ENCODE data around the gene P3H2. TPM values are rescaled to one million over a fixed set of nuclear protein-coding genes. Genes with fewer than 3 reads are reported as not detected.

P3H2 gene
- polyA plus RNA-seq, 10 donors = 35.5 to 71.9 (median 49.6) TPM

- DNase-seq = no peak
These were observed 95.8 kb downstream of the P3H2 start for GRCh38 chr3:190024912-190025311.

GRCh38 chr3:190019844-190020243 is 100.9 kb downstream of the P3H2 start:
- DNase-seq = no peak

- no peak for DNase-seq
These were observed 101.7 kb downstream of the P3H2 start for GRCh38 chr3:190019006-190019405.

GRCh38 chr3:190018460-190018859 is 102.2 kb downstream of the P3H2 start:
- no peak for DNase-seq

- DNase-seq = peak in 2 of 3 donors; percentile 74 to 77
These were observed 103.0 kb downstream of the P3H2 start for GRCh38 chr3:190017521-190018288.

GRCh38 chr3:190016966-190017365 is 103.7 kb downstream of the P3H2 start:
- no peak for DNase-seq

- DNase-seq = no peak
These were observed 105.8 kb downstream of the P3H2 start for GRCh38 chr3:190014940-190015339.

- DNase-seq = no peak
These were observed 106.5 kb downstream of the P3H2 start for GRCh38 chr3:190013943-190014924.

- DNase-seq = no peak
These were observed 107.9 kb downstream of the P3H2 start for GRCh38 chr3:190012784-190013183.

- DNase-seq = peak in 1 of 3 donors; percentile 72
These were observed 108.3 kb downstream of the P3H2 start for GRCh38 chr3:190012314-190012782.

- no peak for DNase-seq
These were observed 110.2 kb downstream of the P3H2 start for GRCh38 chr3:190010486-190010885.

- no peak for DNase-seq
These were observed 111.1 kb downstream of the P3H2 start for GRCh38 chr3:190009614-190010013.

GRCh38 chr3:190008432-190008831 is 112.3 kb downstream of the P3H2 start:
- DNase-seq = peak in 1 of 3 donors; percentile 55

- DNase-seq = peak in 1 of 3 donors; percentile 14
These were observed 115.2 kb downstream of the P3H2 start for GRCh38 chr3:190005343-190006113.

- DNase-seq = no peak
These were observed 116.0 kb downstream of the P3H2 start for GRCh38 chr3:190004656-190005055.

GRCh38 chr3:190003681-190004123 is 117.0 kb downstream of the P3H2 start:
- DNase-seq = peak in 1 of 3 donors; percentile 67

- DNase-seq = peak in 1 of 3 donors; percentile 68
These were observed 117.6 kb downstream of the P3H2 start for GRCh38 chr3:190003068-190003467.

- DNase-seq = peak in 1 of 3 donors; percentile 74
These were observed 119.3 kb downstream of the P3H2 start for GRCh38 chr3:190001426-190001825.

- peak in 1 of 3 donors; percentile 62 for DNase-seq
These were observed 119.9 kb downstream of the P3H2 start for GRCh38 chr3:190000861-190001196.

- no peak for DNase-seq
These were observed 120.4 kb downstream of the P3H2 start for GRCh38 chr3:190000187-190000860.

GRCh38 chr3:189999718-190000117 is 121.0 kb downstream of the P3H2 start:
- DNase-seq = no peak
